Stimulated activated CD4-positive, alpha-beta T cell treated with anti-CD3 and anti-CD28 coated beads, Interleukin-2, amount 100 ng/mL, for 4 hours (primary cell): ENCODE results near the gene COL5A1.
A peak's percentile ranks its signal among the peaks of the same experiment; 100 is the strongest.

ENCODE experiments used
- DNase-seq: peaks from one replicate; pipeline ENCODE4 v3.0.0-alpha.2; 2020; ENCODE audit warnings: low read depth

The COL5A1 gene

GRCh38 chr9:134728801-134729495, 87.3 kb downstream of the COL5A1 start:
- no peak for DNase-seq

- no peak for DNase-seq
Observed at GRCh38 chr9:134730011-134730760, 88.6 kb downstream of the COL5A1 start.

GRCh38 chr9:134730761-134731496, 89.3 kb downstream of the COL5A1 start:
- DNase-seq: no peak

GRCh38 chr9:134731497-134732391, 90.1 kb downstream of the COL5A1 start:
- DNase-seq: no peak

GRCh38 chr9:134732392-134733110, 90.9 kb downstream of the COL5A1 start:
- no peak for DNase-seq

GRCh38 chr9:134733480-134734232, 92.1 kb downstream of the COL5A1 start:
- DNase-seq: no peak

GRCh38 chr9:134734270-134734669, 92.7 kb downstream of the COL5A1 start:
- no peak for DNase-seq

- no peak for DNase-seq
Observed at GRCh38 chr9:134735441-134736175, 94.0 kb downstream of the COL5A1 start.

- DNase-seq: no peak
Observed at GRCh38 chr9:134736791-134737497, 95.3 kb downstream of the COL5A1 start.

- no peak for DNase-seq
Observed at GRCh38 chr9:134737842-134738580, 96.4 kb downstream of the COL5A1 start.

GRCh38 chr9:134738869-134739659, 97.5 kb downstream of the COL5A1 start:
- DNase-seq: peak; percentile 19

GRCh38 chr9:134739660-134739968, 98.0 kb downstream of the COL5A1 start:
- no peak for DNase-seq

- DNase-seq: no peak
Observed at GRCh38 chr9:134740071-134740470, 98.5 kb downstream of the COL5A1 start.

GRCh38 chr9:134741846-134742245, 100.2 kb downstream of the COL5A1 start:
- no peak for DNase-seq

- no peak for DNase-seq
Observed at GRCh38 chr9:134742822-134743535, 101.4 kb downstream of the COL5A1 start.

GRCh38 chr9:134743853-134744252, 102.2 kb downstream of the COL5A1 start:
- no peak for DNase-seq
